IMR-90 (cell line): Measurements from ENCODE around the gene CDK2AP2. TPM values are rescaled to one million over a fixed set of nuclear protein-coding genes. Genes with fewer than 3 reads are reported as not detected.

Experiments
- ATAC-seq: fragments of 200-7000 bp; cut with Tn5 transposase; 2 replicates; pipeline ENCODE4 v1.9.1; 2020; ENCODE audit warnings: low read depth, mild to moderate bottlenecking, moderate library complexity
- BruUV-seq: library from RNA; stranded (reverse); fragments of 400-500 nt; replicated peaks from 2 replicates; lab custom pipeline; 2021; lab: Mats Ljungman, UMichigan
- CTCF ChIA-PET: fragments of 300-600 bp; formaldehyde crosslinking; extraction: SDS; loops from one replicate; lab custom pipeline; 2021; ENCODE audit warnings: antibody characterized with exemption; lab: Yijun Ruan, JAX
- POLR2A ChIA-PET: fragments of 300-600 bp; sonication (Branson Sonifier 250); formaldehyde crosslinking; loops from one replicate; lab custom pipeline; 2022; ENCODE audit warnings: antibody characterized with exemption; ENCODE audit not compliant: unreplicated experiment; lab: Charles Lee
- DNase-seq: peaks from one replicate; pipeline ENCODE4 v3.0.0; 2013
- H2AFZ ChIP-seq: replicated peaks from 2 replicates; pipeline ENCODE3; 2013; ENCODE audit warnings: low read length, mild to moderate bottlenecking; ENCODE audit not compliant: poor library complexity
- H2AK5ac ChIP-seq: 2 replicates; pipeline ENCODE4 v1.6.1; 2013; ENCODE audit warnings: low read depth, low read length, inconsistent platforms
- H2AK9ac ChIP-seq: replicated peaks from 2 replicates; pipeline ENCODE3; 2013; ENCODE audit warnings: mild to moderate bottlenecking, low read depth, low read length, moderate library complexity; ENCODE audit not compliant: poor library complexity
- H2BK120ac ChIP-seq: 2 replicates; pipeline ENCODE4 v1.6.1; 2013; ENCODE audit warnings: low read depth, low read length, inconsistent platforms
- H2BK15ac ChIP-seq: 3 replicates; pipeline ENCODE4 v1.6.1; 2013; ENCODE audit warnings: low read depth, low read length, inconsistent platforms
- H2BK20ac ChIP-seq: 2 replicates; pipeline ENCODE4 v1.6.1; 2013; ENCODE audit warnings: low read depth, mild to moderate bottlenecking, inconsistent platforms, low read length, moderate library complexity
- H2BK5ac ChIP-seq: 2 replicates; pipeline ENCODE4 v1.6.1; 2013; ENCODE audit warnings: mild to moderate bottlenecking, low read depth, low read length, inconsistent platforms; ENCODE audit not compliant: poor library complexity, severe bottlenecking
- H3K14ac ChIP-seq: replicated peaks from 2 replicates; pipeline ENCODE4 v1.6.1; 2013; ENCODE audit warnings: low read depth, low read length, inconsistent platforms
- H3K18ac ChIP-seq: 2 replicates; pipeline ENCODE4 v1.6.1; 2013; ENCODE audit warnings: low read depth, low read length, control low read depth
- H3K23ac ChIP-seq: 2 replicates; pipeline ENCODE4 v1.6.1; 2013; ENCODE audit warnings: low read depth, low read length, inconsistent platforms
- H3K27ac ChIP-seq: 2 replicates; pipeline ENCODE4 v1.5.1; 2013; ENCODE audit warnings: mild to moderate bottlenecking, control low read depth, low read length; ENCODE audit not compliant: insufficient read depth
- H3K27me3 ChIP-seq: 2 replicates; pipeline ENCODE4 v1.6.1; 2013; ENCODE audit warnings: low read length; ENCODE audit not compliant: control insufficient read depth, insufficient read depth
- H3K36me3 ChIP-seq: 2 replicates; pipeline ENCODE4 v1.6.1; 2013; ENCODE audit warnings: low read length, mixed read lengths; ENCODE audit not compliant: control insufficient read depth, insufficient read depth
- H3K4ac ChIP-seq: 2 replicates; pipeline ENCODE4 v1.6.1; 2013; ENCODE audit warnings: low read depth, low read length, inconsistent platforms
- H3K4me1 ChIP-seq: 2 replicates; pipeline ENCODE4 v1.6.1; 2013; ENCODE audit warnings: low read length, mixed read lengths; ENCODE audit not compliant: control insufficient read depth, insufficient read depth
- H3K4me2 ChIP-seq: 2 replicates; pipeline ENCODE4 v1.6.1; 2013; ENCODE audit warnings: low read depth, mild to moderate bottlenecking, control low read depth, low read length, moderate library complexity
- H3K4me3 ChIP-seq: 2 replicates; pipeline ENCODE4 v1.5.1; 2013; ENCODE audit warnings: low read depth, mild to moderate bottlenecking, control low read depth, low read length, moderate library complexity; ENCODE audit not compliant: insufficient read depth
- H3K56ac ChIP-seq: 2 replicates; pipeline ENCODE4 v1.6.1; 2013; ENCODE audit warnings: low read length, inconsistent platforms; ENCODE audit not compliant: insufficient read depth; ENCODE audit errors: extremely low read depth
- H3K79me1 ChIP-seq, 2 experiments: 2 replicates each; pipeline ENCODE4 v1.6.1; 2013; ENCODE audit warnings: low read length in 2 of 2, inconsistent platforms in 1 of 2, low read depth in 1 of 2
- H3K9ac ChIP-seq: 2 replicates; pipeline ENCODE4 v1.6.1; 2013; ENCODE audit warnings: low read depth, low read length, control low read depth
- H3K9me1 ChIP-seq: 2 replicates; pipeline ENCODE4 v1.6.1; 2013; ENCODE audit warnings: low read length, inconsistent platforms; ENCODE audit not compliant: insufficient read depth
- H3K9me3 ChIP-seq: 2 replicates; pipeline ENCODE4 v1.6.1; 2013; ENCODE audit warnings: low read length; ENCODE audit not compliant: control insufficient read depth, insufficient read depth
- H4K20me1 ChIP-seq: 2 replicates; pipeline ENCODE4 v1.6.1; 2013; ENCODE audit warnings: low read length, inconsistent platforms; ENCODE audit not compliant: insufficient read depth
- H4K5ac ChIP-seq: 2 replicates; pipeline ENCODE4 v1.6.1; 2013; ENCODE audit warnings: mild to moderate bottlenecking, low read depth, low read length, control low read depth
- H4K8ac ChIP-seq, 2 experiments: 2 replicates each; pipeline ENCODE4 v1.6.1; 2013; ENCODE audit warnings: low read depth in 2 of 2, low read length in 2 of 2, control low read depth in 1 of 2, inconsistent platforms in 1 of 2
- H4K91ac ChIP-seq: 2 replicates; pipeline ENCODE4 v1.6.1; 2013; ENCODE audit warnings: low read depth, low read length, inconsistent platforms; ENCODE audit not compliant: insufficient read depth
- BHLHE40 ChIP-seq: fragments of 150-350 bp; IDR thresholded peaks from 2 replicates; pipeline ENCODE4 v1.6.1; 2016; ENCODE audit warnings: mild to moderate bottlenecking, low read depth, low read length
- CEBPB ChIP-seq: IDR thresholded peaks from 2 replicates; pipeline ENCODE4 v1.6.1; 2012; ENCODE audit warnings: low read depth, low read length, improper control_type of control experiment
- CHD1 ChIP-seq: IDR thresholded peaks from 2 replicates; pipeline ENCODE4 v1.6.1; 2012; ENCODE audit warnings: low read depth, low read length, improper control_type of control experiment
- FOS ChIP-seq: fragments of 150-350 bp; IDR thresholded peaks from 2 replicates; pipeline ENCODE4 v1.6.1; 2016; ENCODE audit warnings: low read depth, low read length
- MAFK ChIP-seq: IDR thresholded peaks from 2 replicates; pipeline ENCODE4 v1.6.1; 2012; ENCODE audit warnings: low read depth, low read length, improper control_type of control experiment
- MXI1 ChIP-seq: IDR thresholded peaks from 2 replicates; pipeline ENCODE4 v1.6.1; 2012; ENCODE audit warnings: low read depth, mild to moderate bottlenecking, low read length, moderate library complexity, borderline replicate concordance
- NFE2L2 ChIP-seq: fragments of 150-350 bp; IDR thresholded peaks from 2 replicates; pipeline ENCODE4 v1.6.1; 2016; ENCODE audit warnings: low read depth, mild to moderate bottlenecking, low read length
- POLR2A ChIP-seq: IDR thresholded peaks from 2 replicates; pipeline ENCODE4 v1.6.1; 2012; ENCODE audit warnings: mild to moderate bottlenecking, low read depth, low read length
- RAD21 ChIP-seq: IDR thresholded peaks from 2 replicates; pipeline ENCODE4 v1.6.1; 2012; ENCODE audit warnings: low read length, improper control_type of control experiment
- RCOR1 ChIP-seq: IDR thresholded peaks from 2 replicates; pipeline ENCODE4 v1.6.1; 2012; ENCODE audit warnings: mild to moderate bottlenecking, low read length, improper control_type of control experiment; ENCODE audit not compliant: insufficient replicate concordance
- RFX5 ChIP-seq: IDR thresholded peaks from 2 replicates; pipeline ENCODE4 v1.8.0; 2012; ENCODE audit warnings: low read depth, mild to moderate bottlenecking, low read length, moderate library complexity
- SMC3 ChIP-seq: fragments of 150-350 bp; IDR thresholded peaks from 2 replicates; pipeline ENCODE4 v1.6.1; 2016; ENCODE audit warnings: low read depth, mild to moderate bottlenecking, antibody characterized with exemption, low read length, moderate library complexity
- WGBS, 2 experiments: methylation state at CpG; one replicate each; pipeline versions ENCODE4 v1.1.5 to v1.1.7; 2013; ENCODE audit warnings: missing lambda C conversion rate in 2 of 2; ENCODE audit not compliant: insufficient read length in 1 of 2; ENCODE audit errors: extremely low coverage in 2 of 2; 5-methylcytosine and 5-hydroxymethylcytosine counted together
- dilution Hi-C: fragments of 300-500 bp; cut with HindIII; formaldehyde crosslinking; loops from one replicate; pipeline ENCODE4 v1.14.3; 2018; ENCODE audit warnings: low sequenced_read_pairs; ENCODE audit not compliant: unreplicated experiment
- in situ Hi-C: fragments of 300-500 bp; cut with MboI; formaldehyde crosslinking; loops from 3 replicates; pipeline ENCODE4 v1.14.3; 2019; ENCODE audit warnings: low sequenced_read_pairs, inconsistent platforms, mixed read lengths
- intact Hi-C: fragments of 100-400 bp; cut with micrococcal nuclease; formaldehyde crosslinking; loops from 2 replicates; pipeline ENCODE4 v1.10.0; 2022
- polyA plus RNA-seq, 3 experiments: library from polyadenylated mRNA; depleted of rRNA; stranded (reverse); fragments of >200 nt; gene quantifications; 2 replicates each; pipeline ENCODE4 v1.2.3, GENCODE V29; 2012; ENCODE audit warnings: low replicate concordance in 1 of 3
- total RNA-seq: library from RNA; depleted of rRNA; stranded (reverse); fragments of >200 nt; gene quantifications from 2 replicates; pipeline ENCODE4 v1.2.3, GENCODE V29; 2012
- TF ChIP-seq, protein P1 (sequence below): conservative IDR thresholded peaks from 2 replicates; pipeline ENCODE4 v1.5.1; 2012; ENCODE audit warnings: mild to moderate bottlenecking, low read depth, low read length, improper control_type of control experiment
- TF ChIP-seq, protein P2 (sequence below): fragments of 150-350 bp; IDR thresholded peaks from 2 replicates; pipeline ENCODE4 v1.6.1; 2017; ENCODE audit warnings: mild to moderate bottlenecking, antibody characterized with exemption, low read length, low read depth

The CDK2AP2 gene
- total and polyA plus RNA-seq, 2 of the 4 experiments (the other 2 are of a cell fraction) = 8.1 to 44.7 TPM

DNA sequence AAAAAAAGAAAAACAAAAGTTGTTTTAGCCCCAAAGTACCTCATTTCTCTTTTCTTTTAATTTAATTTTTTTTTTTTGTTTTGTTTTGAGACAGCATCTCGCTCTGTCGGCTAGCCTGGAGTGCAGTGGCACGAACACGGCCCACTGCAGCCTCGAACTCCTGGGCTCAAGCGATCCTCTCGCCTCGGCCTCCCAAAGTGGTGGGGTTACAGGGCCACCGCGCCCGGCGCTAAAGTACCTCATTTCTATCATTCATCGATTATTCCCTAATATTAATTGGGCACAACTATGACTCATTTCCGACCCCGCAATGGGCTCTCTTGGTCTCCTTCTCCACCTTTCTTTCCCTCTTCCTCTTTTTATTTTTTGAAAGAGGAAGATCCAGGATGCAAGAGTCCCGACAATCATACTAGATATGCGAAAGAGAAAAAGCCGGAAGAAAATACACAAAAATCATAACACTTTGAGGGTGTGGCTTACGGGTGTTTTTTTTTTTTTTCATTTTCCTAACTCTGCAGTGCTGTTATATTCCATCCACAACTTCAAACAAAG lies 25.6 kb downstream of the CDK2AP2 start:
- dilution Hi-C loops = no loop called here
- Histone ChIP-seq H2BK120ac (0 out of 2 replicates have a peak overlapping the region, but pooled peaks have one; percentile 16), H3K14ac (peak overlapping the region; percentile 81; the same call in 1 of the 2 replicates), H3K9me3 (no peaks in the 10 kb centered on the region), H3K23ac (no peak overlapping the region), H2AFZ (peak overlapping the region; percentile 95), H3K36me3 (peaks cover 3% of the 10 kb centered on the region), H4K20me1 (no peaks in the 10 kb centered on the region; the same call in 1 of the 2 replicates), H3K27me3 (no peaks in the 10 kb centered on the region), H3K4ac (peak overlapping the region; percentile 75; the same call in 1 of the 2 replicates), H4K91ac (peak overlapping the region; percentile 51; the same call in 1 of the 2 replicates), H3K79me1 (peaks cover 14 to 38% of the 10 kb centered on the region in 2 experiments), H4K8ac (peak overlapping the region; percentile 89 to 98), H3K56ac (peak overlapping the region; percentile 52; the same call in 1 of the 2 replicates), H3K18ac (no peak overlapping the region), H3K4me3 (peak overlapping the region; percentile 49), H3K4me2 (peak overlapping the region; percentile 62), H4K5ac (peak overlapping the region; percentile 40), H2AK9ac (peak overlapping the region; percentile 85), H2BK5ac (peak overlapping the region; percentile 47), H2AK5ac (no peak overlapping the region), H3K4me1 (peaks cover 3% of the 10 kb centered on the region; the same call in 1 of the 2 replicates), H3K9me1 (peaks cover 15% of the 10 kb centered on the region), H3K27ac (peak overlapping the region; percentile 45), H3K9ac (peak overlapping the region; percentile 57), H2BK15ac (no peak overlapping the region), H2BK20ac (no peak overlapping the region)
- no CpG with 5 or more reads among the region's 19 CpGs for WGBS, 2 experiments
- ChIA-PET POLR2A (no interaction called here), CTCF (no interaction called here)
- TF ChIP-seq SMC3 (no peak), CHD1 (no peak), POLR2A (no peak), BHLHE40 (no peak), CEBPB (no peak), RAD21 (no peak), FOS (no peak), MAFK (no peak), NFE2L2 (no peak), RFX5 (no peak), MXI1 (no peak), RCOR1 (no peak)
- TF ChIP-seq, protein P1, sequence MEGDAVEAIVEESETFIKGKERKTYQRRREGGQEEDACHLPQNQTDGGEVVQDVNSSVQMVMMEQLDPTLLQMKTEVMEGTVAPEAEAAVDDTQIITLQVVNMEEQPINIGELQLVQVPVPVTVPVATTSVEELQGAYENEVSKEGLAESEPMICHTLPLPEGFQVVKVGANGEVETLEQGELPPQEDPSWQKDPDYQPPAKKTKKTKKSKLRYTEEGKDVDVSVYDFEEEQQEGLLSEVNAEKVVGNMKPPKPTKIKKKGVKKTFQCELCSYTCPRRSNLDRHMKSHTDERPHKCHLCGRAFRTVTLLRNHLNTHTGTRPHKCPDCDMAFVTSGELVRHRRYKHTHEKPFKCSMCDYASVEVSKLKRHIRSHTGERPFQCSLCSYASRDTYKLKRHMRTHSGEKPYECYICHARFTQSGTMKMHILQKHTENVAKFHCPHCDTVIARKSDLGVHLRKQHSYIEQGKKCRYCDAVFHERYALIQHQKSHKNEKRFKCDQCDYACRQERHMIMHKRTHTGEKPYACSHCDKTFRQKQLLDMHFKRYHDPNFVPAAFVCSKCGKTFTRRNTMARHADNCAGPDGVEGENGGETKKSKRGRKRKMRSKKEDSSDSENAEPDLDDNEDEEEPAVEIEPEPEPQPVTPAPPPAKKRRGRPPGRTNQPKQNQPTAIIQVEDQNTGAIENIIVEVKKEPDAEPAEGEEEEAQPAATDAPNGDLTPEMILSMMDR = no peak
- TF ChIP-seq, protein P2, sequence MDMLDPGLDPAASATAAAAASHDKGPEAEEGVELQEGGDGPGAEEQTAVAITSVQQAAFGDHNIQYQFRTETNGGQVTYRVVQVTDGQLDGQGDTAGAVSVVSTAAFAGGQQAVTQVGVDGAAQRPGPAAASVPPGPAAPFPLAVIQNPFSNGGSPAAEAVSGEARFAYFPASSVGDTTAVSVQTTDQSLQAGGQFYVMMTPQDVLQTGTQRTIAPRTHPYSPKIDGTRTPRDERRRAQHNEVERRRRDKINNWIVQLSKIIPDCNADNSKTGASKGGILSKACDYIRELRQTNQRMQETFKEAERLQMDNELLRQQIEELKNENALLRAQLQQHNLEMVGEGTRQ = no peak
- no TSS peak for BruUV-seq
- intact Hi-C loops = loop anchor here (5.0 kb wide), 1 partner anchor 60 kb away; no protein-coding TSS in a partner anchor
- DNase-seq (no peak), ATAC-seq (peak; percentile 19)
- in situ Hi-C loops = no loop called here
